ENCODE measurements around the gene TNFRSF14. TPM values are rescaled to one million over a fixed set of nuclear protein-coding genes. Genes with fewer than 3 reads are reported as not detected.

The TNFRSF14 gene
- total and polyA plus RNA-seq, 2 donors (not counting 1 experiment from before 2014, with no cell fraction given): 239 to 427 TPM

DNA sequence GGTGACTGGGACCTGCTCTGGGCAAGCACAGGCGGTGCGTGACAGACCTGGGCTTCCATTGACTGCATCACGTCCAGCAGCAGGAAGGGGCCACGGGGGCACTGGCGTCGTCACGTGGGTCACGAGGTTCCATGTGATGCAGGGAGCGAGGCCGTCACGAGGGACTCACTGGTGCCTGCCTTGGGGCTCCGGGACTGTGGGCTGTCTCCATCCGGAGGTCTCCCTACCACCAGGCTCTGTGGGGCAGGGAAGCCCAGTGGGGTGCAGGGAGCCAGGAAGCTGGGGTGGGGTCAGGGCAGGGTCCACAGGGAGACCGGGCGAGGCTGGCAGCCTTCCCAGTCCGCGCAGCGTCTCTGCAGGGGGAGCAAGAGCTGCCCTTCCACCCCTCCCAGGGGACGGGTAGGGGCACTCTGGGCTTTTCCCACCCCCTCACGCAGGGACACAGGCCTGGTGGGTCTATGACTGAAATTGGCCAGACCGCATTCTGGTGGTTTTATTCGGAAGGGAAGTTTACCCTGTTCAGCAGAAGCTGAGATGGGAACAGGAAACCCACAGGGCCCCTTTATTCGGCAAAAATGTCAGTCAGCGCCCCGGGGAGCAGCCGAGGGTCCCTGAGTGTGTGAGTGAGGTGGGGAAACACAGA lies 416 bp upstream of the TNFRSF14 start:
- Mint-ChIP-seq H3K9me3 (ENCODE audit: insufficient read depth) (no peaks in the 10 kb centered on the region), H3K27ac (peak overlapping the region; percentile 97), H3K27me3 (no peaks in the 10 kb centered on the region), H3K4me1 (peaks cover 51% of the 10 kb centered on the region), H3K4me3 (peak overlapping the region; percentile 95)
- POLR2A ChIA-PET: interaction anchor here (0.8 to 3.0 kb wide), 9 partner anchors 9 to 140 kb away, joined by 3 to 77 read pairs (median 7); partner anchors contain the start of genes PANK4 and PRXL2B
- TF ChIP-seq, protein P1, sequence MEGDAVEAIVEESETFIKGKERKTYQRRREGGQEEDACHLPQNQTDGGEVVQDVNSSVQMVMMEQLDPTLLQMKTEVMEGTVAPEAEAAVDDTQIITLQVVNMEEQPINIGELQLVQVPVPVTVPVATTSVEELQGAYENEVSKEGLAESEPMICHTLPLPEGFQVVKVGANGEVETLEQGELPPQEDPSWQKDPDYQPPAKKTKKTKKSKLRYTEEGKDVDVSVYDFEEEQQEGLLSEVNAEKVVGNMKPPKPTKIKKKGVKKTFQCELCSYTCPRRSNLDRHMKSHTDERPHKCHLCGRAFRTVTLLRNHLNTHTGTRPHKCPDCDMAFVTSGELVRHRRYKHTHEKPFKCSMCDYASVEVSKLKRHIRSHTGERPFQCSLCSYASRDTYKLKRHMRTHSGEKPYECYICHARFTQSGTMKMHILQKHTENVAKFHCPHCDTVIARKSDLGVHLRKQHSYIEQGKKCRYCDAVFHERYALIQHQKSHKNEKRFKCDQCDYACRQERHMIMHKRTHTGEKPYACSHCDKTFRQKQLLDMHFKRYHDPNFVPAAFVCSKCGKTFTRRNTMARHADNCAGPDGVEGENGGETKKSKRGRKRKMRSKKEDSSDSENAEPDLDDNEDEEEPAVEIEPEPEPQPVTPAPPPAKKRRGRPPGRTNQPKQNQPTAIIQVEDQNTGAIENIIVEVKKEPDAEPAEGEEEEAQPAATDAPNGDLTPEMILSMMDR (IDR thresholded peaks at IDR 0.05): no peak
- TF ChIP-seq EZH2 (IDR thresholded peaks at IDR 0.05; ENCODE audit: borderline replicate concordance, insufficient read depth, low read depth, low read length, poor library complexity, severe bottlenecking): no peak
- Histone ChIP-seq H3K4me3 (ENCODE audit: control extremely low read depth in 1 of 5, extremely low read depth in 1 of 5, insufficient read depth in 1 of 5, low read depth in 2 of 5, low read length in 4 of 5) (peak overlapping the region; percentile 82 to 91 (median 85)), H3K79me2 (ENCODE audit: control insufficient read depth, insufficient read depth, low read length) (peaks cover 31% of the 10 kb centered on the region), H3K36me3 (replicated peaks in 1 of 2; ENCODE audit: control extremely low read depth in 1 of 2, control insufficient read depth in 1 of 2, extremely low read depth in 1 of 2, insufficient read depth in 2 of 2, low read length in 1 of 2) (peaks cover 0 to 29% of the 10 kb centered on the region in 2 experiments), H3K9ac (ENCODE audit: low read length) (peak overlapping the region; percentile 90), H3K4me1 (ENCODE audit: control insufficient read depth in 2 of 2, insufficient read depth in 2 of 2, low read length in 2 of 2) (peaks cover 33 to 46% of the 10 kb centered on the region in 2 donors), H3K4me2 (replicated peaks; ENCODE audit: low read depth, low read length, poor library complexity, severe bottlenecking) (peak overlapping the region; percentile 100), H4K20me1 (ENCODE audit: control insufficient read depth, insufficient read depth, low read length, poor library complexity, severe bottlenecking) (peaks cover 19% of the 10 kb centered on the region), H2AFZ (ENCODE audit: insufficient read depth, low read depth, low read length, poor library complexity, severe bottlenecking) (peak overlapping the region; percentile 74), H3K27me3 (replicated peaks in 1 of 4; ENCODE audit: control extremely low read depth in 1 of 4, control insufficient read depth in 3 of 4, insufficient read depth in 4 of 4, low read length in 3 of 4) (no peaks in the 10 kb centered on the region), H3K9me3 (ENCODE audit: control extremely low read depth in 1 of 3, control insufficient read depth in 2 of 3, insufficient read depth in 1 of 3, low read length in 2 of 3) (peaks cover 0 to 3% (median 0%) of the 10 kb centered on the region in 3 donors), H3K27ac (ENCODE audit: low read length in 2 of 2) (peak overlapping the region; percentile 87 to 99)
- DNase-seq (peak; percentile 92), ATAC-seq (ENCODE audit: low read depth) (peak; percentile 50)
- intact Hi-C loops (cut with micrococcal nuclease): loop anchor here (1.0 kb wide), 4 partner anchors 7 to 88 kb away; no protein-coding TSS in a partner anchor
- CTCF ChIA-PET: interaction anchor here (0.6 to 3.9 kb wide), 18 partner anchors 8 to 869 kb away, joined by 3 to 47 read pairs (median 6); partner anchors contain the start of genes FAAP20, PANK4 and PRXL2B
- WGBS (ENCODE audit: insufficient coverage): under 1% methylated on average over 25 of the region's 26 CpGs

All from B cell (primary cell).